Adrenal gland (tissue), 5 donors: ENCODE data around the gene PRKCA.

Source experiments
- CTCF ChIP-seq, 6 experiments: fragments of 450-650 bp in 4 of 6; fragments of 200-600 bp in 2 of 6; sonication (generic) in 1 of 6; IDR thresholded peaks; 1 replicate in 5 of 6; 2 replicates in 1 of 6; pipeline versions ENCODE4 v1.5.1 to v1.8.0; 2016 to 2021; ENCODE audit warnings: antibody characterized with exemption in 6 of 6, mild to moderate bottlenecking in 2 of 6, moderate library complexity in 1 of 6
- POLR2A ChIP-seq, 2 donors: fragments of 450-650 bp; IDR thresholded peaks; one replicate each; pipeline ENCODE4 v1.6.1; 2017; ENCODE audit warnings: antibody characterized with exemption in 2 of 2, mild to moderate bottlenecking in 2 of 2, moderate library complexity in 1 of 2
- donor health status: DM: no; HTN: no; CAD: no.

GRCh38 chr17:66826856-66827255 lies 524.4 kb downstream of the PRKCA start:
- TF ChIP-seq CTCF (IDR thresholded peaks at IDR 0.05) (no peak), POLR2A (IDR thresholded peaks at IDR 0.05) (no peak)
